GM23338 (cell line): ENCODE data around the gene RPH3AL. TPM values are rescaled to one million over a fixed set of nuclear protein-coding genes. Genes with fewer than 3 reads are reported as not detected.
A peak's percentile ranks its signal among the peaks of the same experiment; 100 is the strongest.

Source experiments
- ATAC-seq: fragments of 200-7000 bp; cut with Tn5 transposase; 3 replicates; pipeline ENCODE4 v1.9.1; 2020
- DNase-seq: peaks from one replicate; pipeline ENCODE4 v3.0.0-alpha.2; 2015; ENCODE audit warnings: low spot score
- H2AFZ ChIP-seq: fragments of 200-600 bp; sonication (generic); 2 replicates; pipeline ENCODE4 v1.8.0; 2016; ENCODE audit warnings: antibody characterized with exemption, mild to moderate bottlenecking, moderate library complexity
- H3F3A ChIP-seq: fragments of 200-600 bp; sonication (generic); replicated peaks from 2 replicates; pipeline ENCODE4 v1.8.0; 2017; ENCODE audit warnings: antibody characterized with exemption, mixed run types, low read depth
- H3K27ac ChIP-seq: fragments of 200-600 bp; sonication (generic); 2 replicates; pipeline ENCODE4 v1.6.1; 2016; ENCODE audit warnings: low read depth
- H3K27me3 ChIP-seq: fragments of 200-600 bp; sonication (generic); 2 replicates; pipeline ENCODE4 v1.8.0; 2016; ENCODE audit warnings: mild to moderate bottlenecking, mixed run types, moderate library complexity; ENCODE audit not compliant: insufficient read depth
- H3K36me3 ChIP-seq: fragments of 200-600 bp; sonication (generic); 2 replicates; pipeline ENCODE4 v1.8.0; 2016; ENCODE audit warnings: mild to moderate bottlenecking; ENCODE audit not compliant: insufficient read depth
- H3K4me1 ChIP-seq: fragments of 200-600 bp; sonication (generic); 2 replicates; pipeline ENCODE4 v1.8.0; 2016; ENCODE audit warnings: mild to moderate bottlenecking, moderate library complexity; ENCODE audit not compliant: insufficient read depth
- H3K4me2 ChIP-seq: fragments of 200-600 bp; sonication (generic); 2 replicates; pipeline ENCODE4 v1.7.1; 2017; ENCODE audit warnings: mixed run types
- H3K4me3 ChIP-seq: fragments of 200-600 bp; sonication (generic); 2 replicates; pipeline ENCODE4 v1.6.1; 2016; ENCODE audit warnings: mixed run types
- H3K79me2 ChIP-seq: fragments of 200-600 bp; sonication (generic); replicated peaks from 2 replicates; pipeline ENCODE4 v1.8.0; 2017; ENCODE audit warnings: mild to moderate bottlenecking; ENCODE audit not compliant: insufficient read depth
- H3K9me2 ChIP-seq: fragments of 200-600 bp; sonication (generic); 2 replicates; pipeline ENCODE4 v1.8.0; 2017; ENCODE audit not compliant: insufficient read depth
- H4K20me1 ChIP-seq: fragments of 200-600 bp; sonication (generic); replicated peaks from 2 replicates; pipeline ENCODE4 v1.8.0; 2017; ENCODE audit warnings: mild to moderate bottlenecking; ENCODE audit not compliant: insufficient read depth
- H3K27ac Mint-ChIP-seq: 2 replicates; pipeline ENCODE4 v1.8.0; 2020; ENCODE audit warnings: inconsistent platforms, mild to moderate bottlenecking, moderate library complexity, mixed read lengths
- H3K27me3 Mint-ChIP-seq: 3 replicates; pipeline ENCODE4 v1.8.0; 2022; ENCODE audit warnings: low read depth, mild to moderate bottlenecking, moderate library complexity, mixed read lengths, inconsistent platforms; ENCODE audit not compliant: insufficient read depth, poor library complexity
- H3K36me3 Mint-ChIP-seq: 3 replicates; pipeline ENCODE4 v1.8.0; 2021; ENCODE audit warnings: low read depth, mild to moderate bottlenecking, inconsistent platforms, moderate library complexity, mixed read lengths
- H3K4me1 Mint-ChIP-seq: 3 replicates; pipeline ENCODE4 v1.8.0; 2020; ENCODE audit warnings: mild to moderate bottlenecking, inconsistent platforms, mixed read lengths
- H3K4me3 Mint-ChIP-seq: 3 replicates; pipeline ENCODE4 v1.8.0; 2021; ENCODE audit warnings: moderate library complexity, mild to moderate bottlenecking, inconsistent platforms, mixed read lengths
- H3K9me3 Mint-ChIP-seq: 3 replicates; pipeline ENCODE4 v1.8.0; 2020; ENCODE audit warnings: moderate library complexity, mild to moderate bottlenecking, inconsistent platforms, mixed read lengths
- CREB1 ChIP-seq: fragments of 250-450 bp; sonication (Bioruptor Pico); IDR thresholded peaks from 2 replicates; pipeline ENCODE4 v1.5.0; 2020; ENCODE audit warnings: low read depth, mild to moderate bottlenecking, moderate library complexity
- EZH2 ChIP-seq: fragments of 200-600 bp; sonication (generic); IDR thresholded peaks from one replicate; pipeline ENCODE4 v1.8.0; 2017; ENCODE audit warnings: antibody characterized with exemption, mild to moderate bottlenecking, low read depth; ENCODE audit not compliant: unreplicated experiment
- EZH2phosphoT487 ChIP-seq: fragments of 200-600 bp; sonication (generic); IDR thresholded peaks from one replicate; pipeline ENCODE4 v1.8.1; 2018; ENCODE audit warnings: antibody characterized with exemption; ENCODE audit not compliant: unreplicated experiment
- JUNB ChIP-seq: IDR thresholded peaks from one replicate; pipeline ENCODE4 v1.6.1; 2016; ENCODE audit warnings: antibody characterized with exemption; ENCODE audit not compliant: unreplicated experiment
- NANOG ChIP-seq: IDR thresholded peaks from 2 replicates; pipeline ENCODE4 v1.6.1; 2016; ENCODE audit warnings: antibody characterized with exemption, borderline replicate concordance
- POLR2AphosphoS5 ChIP-seq: IDR thresholded peaks from 2 replicates; pipeline ENCODE4 v1.6.1; 2016; ENCODE audit warnings: antibody characterized with exemption, low read depth
- STAT1 ChIP-seq: IDR thresholded peaks from one replicate; pipeline ENCODE4 v1.6.1; 2016; ENCODE audit warnings: antibody characterized with exemption; ENCODE audit not compliant: unreplicated experiment
- ZNF114 ChIP-seq: fragments of 250-450 bp; sonication (Bioruptor Pico); IDR thresholded peaks from 2 replicates; pipeline ENCODE4 v1.5.0; 2020; ENCODE audit warnings: mild to moderate bottlenecking, moderate library complexity
- ZNF331 ChIP-seq: fragments of 250-450 bp; sonication (Bioruptor Pico); IDR thresholded peaks from 2 replicates; pipeline ENCODE4 v1.5.0; 2020; ENCODE audit warnings: low read depth, mild to moderate bottlenecking, moderate library complexity
- polyA plus RNA-seq: library from polyadenylated mRNA; unstranded; fragments of >200 nt; fragmentation: Nextera tagmentation; extraction: Ambion mirVana; gene quantifications from 2 replicates; pipeline ENCODE4 v1.2.1, GENCODE V29; 2016
- total RNA-seq: library from RNA; depleted of rRNA; stranded (reverse); fragments of >200 nt; shearing (Covaris generic); gene quantifications from 2 replicates; pipeline ENCODE4 v1.2.3, GENCODE V29; 2014
- TF ChIP-seq, protein P1 (sequence below), 2 experiments: fragments of 200-600 bp in 1 of 2; sonication (generic) in 1 of 2; conservative IDR thresholded peaks; 2 replicates each; pipeline versions ENCODE4 v1.5.1 to v1.6.1; 2016 to 2017; ENCODE audit warnings: antibody characterized with exemption in 2 of 2, low read depth in 2 of 2, mild to moderate bottlenecking in 2 of 2, moderate library complexity in 1 of 2
- TF ChIP-seq, protein P2 (sequence below): IDR thresholded peaks from one replicate; pipeline ENCODE4 v1.6.1; 2018; ENCODE audit warnings: antibody characterized with exemption; ENCODE audit not compliant: unreplicated experiment
- TF ChIP-seq, protein P3 (sequence below): IDR thresholded peaks from 2 replicates; pipeline ENCODE4 v1.6.1; 2016; ENCODE audit warnings: antibody characterized with exemption

RPH3AL gene
- total and polyA plus RNA-seq, 2 experiments from 2014 or later: 2.7 to 6.3 TPM

DNA sequence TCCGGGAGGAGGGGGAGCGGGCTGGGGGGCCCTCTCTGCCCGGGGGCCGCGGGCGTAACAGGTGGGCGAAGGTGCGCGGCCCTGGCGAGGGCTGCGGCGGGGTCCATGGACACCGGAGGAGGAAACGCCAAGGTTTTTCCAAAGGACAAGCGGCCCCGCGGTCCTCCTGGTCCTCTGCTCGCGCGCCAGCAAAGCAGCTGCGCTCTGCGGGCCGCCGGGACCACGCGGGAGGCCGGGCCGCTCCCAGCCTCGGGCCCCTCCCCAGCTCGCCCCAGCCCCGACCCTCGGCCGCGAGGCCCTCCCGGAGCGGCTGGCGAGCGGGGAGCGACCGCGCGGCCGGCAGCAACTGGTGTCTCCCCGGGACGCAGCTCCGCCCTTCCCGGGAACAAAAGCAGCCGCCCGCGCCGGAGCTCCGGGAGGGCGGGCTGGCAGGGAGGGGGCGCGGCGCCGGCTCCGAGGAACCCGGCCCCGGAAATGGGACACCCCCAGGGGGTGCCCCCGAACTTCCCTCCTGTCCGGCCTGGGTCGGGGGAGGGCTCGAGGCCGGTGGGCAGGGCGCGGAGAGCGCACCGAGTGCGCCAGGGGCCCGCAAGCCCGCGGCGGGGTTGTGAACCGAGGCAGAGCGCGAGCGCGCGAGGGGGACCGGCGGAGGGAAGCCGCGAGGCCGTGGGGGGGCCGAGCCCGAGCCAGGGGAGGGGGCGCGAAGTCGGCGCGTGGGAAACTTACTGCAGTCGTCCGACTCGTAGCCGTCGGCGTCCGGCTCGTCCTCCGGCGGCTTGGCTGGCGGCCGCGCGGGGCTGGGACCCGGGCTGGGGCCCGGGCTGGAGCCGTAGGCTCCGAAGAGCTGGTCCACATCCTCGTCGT lies 172.0 kb downstream of the RPH3AL start:
- peaks cover 7% of the 10 kb centered on the region for H3K4me1 ChIP-seq
- DNase-seq: peak; percentile 56
- peak overlapping the region; percentile 23; the same call in 1 of the 2 replicates for H2AFZ ChIP-seq
- H3K27ac ChIP-seq: no peak overlapping the region
- no peak overlapping the region; the same call in 2 of the 3 replicates for H3K4me3 Mint-ChIP-seq
- H3K27me3 Mint-ChIP-seq: peaks cover 33% of the 10 kb centered on the region
- H3K4me2 ChIP-seq: peak overlapping the region; percentile 87
- peaks cover 14% of the 10 kb centered on the region for H3K4me1 Mint-ChIP-seq
- H3K36me3 ChIP-seq: no peaks in the 10 kb centered on the region
- peaks cover 10% of the 10 kb centered on the region; the same call in 1 of the 2 replicates for H3F3A ChIP-seq
- H3K79me2 ChIP-seq: no peaks in the 10 kb centered on the region
- no peaks in the 10 kb centered on the region for H3K9me2 ChIP-seq
- H4K20me1 ChIP-seq: no peaks in the 10 kb centered on the region
- no peak overlapping the region for H3K27ac Mint-ChIP-seq
- ATAC-seq: peak; percentile 39
- TF ChIP-seq, protein P1, sequence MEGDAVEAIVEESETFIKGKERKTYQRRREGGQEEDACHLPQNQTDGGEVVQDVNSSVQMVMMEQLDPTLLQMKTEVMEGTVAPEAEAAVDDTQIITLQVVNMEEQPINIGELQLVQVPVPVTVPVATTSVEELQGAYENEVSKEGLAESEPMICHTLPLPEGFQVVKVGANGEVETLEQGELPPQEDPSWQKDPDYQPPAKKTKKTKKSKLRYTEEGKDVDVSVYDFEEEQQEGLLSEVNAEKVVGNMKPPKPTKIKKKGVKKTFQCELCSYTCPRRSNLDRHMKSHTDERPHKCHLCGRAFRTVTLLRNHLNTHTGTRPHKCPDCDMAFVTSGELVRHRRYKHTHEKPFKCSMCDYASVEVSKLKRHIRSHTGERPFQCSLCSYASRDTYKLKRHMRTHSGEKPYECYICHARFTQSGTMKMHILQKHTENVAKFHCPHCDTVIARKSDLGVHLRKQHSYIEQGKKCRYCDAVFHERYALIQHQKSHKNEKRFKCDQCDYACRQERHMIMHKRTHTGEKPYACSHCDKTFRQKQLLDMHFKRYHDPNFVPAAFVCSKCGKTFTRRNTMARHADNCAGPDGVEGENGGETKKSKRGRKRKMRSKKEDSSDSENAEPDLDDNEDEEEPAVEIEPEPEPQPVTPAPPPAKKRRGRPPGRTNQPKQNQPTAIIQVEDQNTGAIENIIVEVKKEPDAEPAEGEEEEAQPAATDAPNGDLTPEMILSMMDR (conservative IDR thresholded peaks at IDR 0.05; ENCODE audit: low read depth in 2 of 2): no peak
- peak; percentile 53 for TF ChIP-seq EZH2
- no peaks in the 10 kb centered on the region; the same call in 2 of the 3 replicates for H3K36me3 Mint-ChIP-seq
- H3K4me3 ChIP-seq: peak overlapping the region; percentile 67
- H3K27me3 ChIP-seq: peaks cover 42% of the 10 kb centered on the region
- no peaks in the 10 kb centered on the region for H3K9me3 Mint-ChIP-seq

DNA sequence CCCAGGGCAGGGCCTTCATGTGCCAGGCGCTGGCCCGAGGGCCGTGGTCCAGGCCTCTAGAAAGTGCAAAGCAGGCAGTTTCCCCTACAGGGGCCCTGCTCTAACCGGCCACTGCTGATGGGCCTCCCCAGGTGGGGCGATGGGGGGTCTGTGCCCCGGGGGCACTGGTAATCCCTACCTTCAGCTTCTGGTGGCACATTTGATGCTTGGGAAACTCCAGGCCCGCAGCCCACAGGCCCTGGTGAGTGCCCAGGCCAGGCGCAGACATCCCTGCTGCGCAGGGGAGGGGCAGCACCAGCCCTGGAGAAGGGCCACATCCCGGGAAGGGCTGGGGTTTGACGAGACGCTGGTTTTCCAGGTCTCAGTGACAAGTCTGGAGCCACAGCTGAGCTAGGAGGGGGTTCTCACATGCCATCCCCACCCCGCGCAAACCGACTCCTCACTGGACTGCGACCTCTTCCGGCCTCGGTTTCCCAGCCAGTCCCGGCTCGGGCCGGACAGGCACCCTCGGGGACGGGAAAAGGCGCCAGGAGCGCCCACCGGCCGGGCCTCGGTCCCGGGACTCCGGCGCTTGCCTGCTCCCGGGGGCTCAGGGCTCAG lies 172.7 kb downstream of the RPH3AL start:
- Histone ChIP-seq H4K20me1 (no peaks in the 10 kb centered on the region), H3K79me2 (no peaks in the 10 kb centered on the region), H3K4me1 (peaks cover 7% of the 10 kb centered on the region), H3K4me2 (peak overlapping the region; percentile 87), H3K36me3 (no peaks in the 10 kb centered on the region), H3K9me2 (no peaks in the 10 kb centered on the region), H3K27ac (no peak overlapping the region), H3K27me3 (peaks cover 42% of the 10 kb centered on the region), H3K4me3 (peak overlapping the region; percentile 67), H3F3A (peaks cover 10% of the 10 kb centered on the region; the same call in 1 of the 2 replicates), H2AFZ (no peak overlapping the region; the same call in 1 of the 2 replicates)
- peak overlapping the region; percentile 62 for H3K4me3 Mint-ChIP-seq
- DNase-seq: peak; percentile 43
- H3K27ac Mint-ChIP-seq: no peak overlapping the region
- peaks cover 13% of the 10 kb centered on the region for H3K4me1 Mint-ChIP-seq
- no peaks in the 10 kb centered on the region; the same call in 2 of the 3 replicates for H3K36me3 Mint-ChIP-seq
- ATAC-seq: peak; percentile 44
- peaks cover 33% of the 10 kb centered on the region for H3K27me3 Mint-ChIP-seq
- no peaks in the 10 kb centered on the region for H3K9me3 Mint-ChIP-seq
- TF ChIP-seq EZH2 (no peak), STAT1 (no peak), NANOG (no peak), EZH2phosphoT487 (no peak), ZNF114 (CRISPR knock-in tag) (no peak), ZNF331 (CRISPR knock-in tag) (no peak), POLR2AphosphoS5 (no peak), CREB1 (CRISPR knock-in tag) (no peak), JUNB (no peak)
- TF ChIP-seq, protein P2, sequence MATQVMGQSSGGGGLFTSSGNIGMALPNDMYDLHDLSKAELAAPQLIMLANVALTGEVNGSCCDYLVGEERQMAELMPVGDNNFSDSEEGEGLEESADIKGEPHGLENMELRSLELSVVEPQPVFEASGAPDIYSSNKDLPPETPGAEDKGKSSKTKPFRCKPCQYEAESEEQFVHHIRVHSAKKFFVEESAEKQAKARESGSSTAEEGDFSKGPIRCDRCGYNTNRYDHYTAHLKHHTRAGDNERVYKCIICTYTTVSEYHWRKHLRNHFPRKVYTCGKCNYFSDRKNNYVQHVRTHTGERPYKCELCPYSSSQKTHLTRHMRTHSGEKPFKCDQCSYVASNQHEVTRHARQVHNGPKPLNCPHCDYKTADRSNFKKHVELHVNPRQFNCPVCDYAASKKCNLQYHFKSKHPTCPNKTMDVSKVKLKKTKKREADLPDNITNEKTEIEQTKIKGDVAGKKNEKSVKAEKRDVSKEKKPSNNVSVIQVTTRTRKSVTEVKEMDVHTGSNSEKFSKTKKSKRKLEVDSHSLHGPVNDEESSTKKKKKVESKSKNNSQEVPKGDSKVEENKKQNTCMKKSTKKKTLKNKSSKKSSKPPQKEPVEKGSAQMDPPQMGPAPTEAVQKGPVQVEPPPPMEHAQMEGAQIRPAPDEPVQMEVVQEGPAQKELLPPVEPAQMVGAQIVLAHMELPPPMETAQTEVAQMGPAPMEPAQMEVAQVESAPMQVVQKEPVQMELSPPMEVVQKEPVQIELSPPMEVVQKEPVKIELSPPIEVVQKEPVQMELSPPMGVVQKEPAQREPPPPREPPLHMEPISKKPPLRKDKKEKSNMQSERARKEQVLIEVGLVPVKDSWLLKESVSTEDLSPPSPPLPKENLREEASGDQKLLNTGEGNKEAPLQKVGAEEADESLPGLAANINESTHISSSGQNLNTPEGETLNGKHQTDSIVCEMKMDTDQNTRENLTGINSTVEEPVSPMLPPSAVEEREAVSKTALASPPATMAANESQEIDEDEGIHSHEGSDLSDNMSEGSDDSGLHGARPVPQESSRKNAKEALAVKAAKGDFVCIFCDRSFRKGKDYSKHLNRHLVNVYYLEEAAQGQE: no peak
- TF ChIP-seq, protein P1 (conservative IDR thresholded peaks at IDR 0.05; ENCODE audit: low read depth in 2 of 2): no peak
- TF ChIP-seq, protein P3, sequence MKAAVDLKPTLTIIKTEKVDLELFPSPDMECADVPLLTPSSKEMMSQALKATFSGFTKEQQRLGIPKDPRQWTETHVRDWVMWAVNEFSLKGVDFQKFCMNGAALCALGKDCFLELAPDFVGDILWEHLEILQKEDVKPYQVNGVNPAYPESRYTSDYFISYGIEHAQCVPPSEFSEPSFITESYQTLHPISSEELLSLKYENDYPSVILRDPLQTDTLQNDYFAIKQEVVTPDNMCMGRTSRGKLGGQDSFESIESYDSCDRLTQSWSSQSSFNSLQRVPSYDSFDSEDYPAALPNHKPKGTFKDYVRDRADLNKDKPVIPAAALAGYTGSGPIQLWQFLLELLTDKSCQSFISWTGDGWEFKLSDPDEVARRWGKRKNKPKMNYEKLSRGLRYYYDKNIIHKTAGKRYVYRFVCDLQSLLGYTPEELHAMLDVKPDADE: no peak
